Superior temporal gyrus (tissue), 1 donor: ENCODE results near the gene GBE1.
"Not testable (repeated sequence)": the region's sequence is repeated elsewhere in the genome, so short reads cannot be mapped to it uniquely, and the experiment has no call there.

Source experiments
- DNase-seq: peaks from one replicate; pipeline ENCODE4 v3.0.0-alpha.2; 2016; ENCODE audit errors: extremely low spot score

Gene GBE1

DNA sequence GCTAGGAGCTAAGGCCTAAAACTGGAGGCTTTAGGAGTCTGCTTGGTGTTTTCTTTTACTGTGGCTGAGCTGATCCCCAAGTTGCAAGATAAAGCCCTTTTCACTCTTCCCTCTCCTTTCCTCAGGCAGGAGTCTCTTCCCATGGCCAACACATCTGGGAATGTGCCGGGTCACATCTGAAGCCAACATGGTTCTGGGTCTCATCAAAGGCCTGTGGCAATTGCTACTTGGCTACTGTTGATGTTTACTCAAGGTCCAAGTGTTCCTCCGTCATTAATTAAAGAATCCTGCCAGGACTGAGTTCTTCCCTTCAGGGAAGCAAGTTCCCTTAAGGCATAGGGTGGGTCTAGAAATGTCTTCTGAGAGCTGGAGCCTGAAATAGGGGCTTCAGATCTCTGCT, 230.2 kb downstream of the GBE1 start:
- no peak for DNase-seq

DNA sequence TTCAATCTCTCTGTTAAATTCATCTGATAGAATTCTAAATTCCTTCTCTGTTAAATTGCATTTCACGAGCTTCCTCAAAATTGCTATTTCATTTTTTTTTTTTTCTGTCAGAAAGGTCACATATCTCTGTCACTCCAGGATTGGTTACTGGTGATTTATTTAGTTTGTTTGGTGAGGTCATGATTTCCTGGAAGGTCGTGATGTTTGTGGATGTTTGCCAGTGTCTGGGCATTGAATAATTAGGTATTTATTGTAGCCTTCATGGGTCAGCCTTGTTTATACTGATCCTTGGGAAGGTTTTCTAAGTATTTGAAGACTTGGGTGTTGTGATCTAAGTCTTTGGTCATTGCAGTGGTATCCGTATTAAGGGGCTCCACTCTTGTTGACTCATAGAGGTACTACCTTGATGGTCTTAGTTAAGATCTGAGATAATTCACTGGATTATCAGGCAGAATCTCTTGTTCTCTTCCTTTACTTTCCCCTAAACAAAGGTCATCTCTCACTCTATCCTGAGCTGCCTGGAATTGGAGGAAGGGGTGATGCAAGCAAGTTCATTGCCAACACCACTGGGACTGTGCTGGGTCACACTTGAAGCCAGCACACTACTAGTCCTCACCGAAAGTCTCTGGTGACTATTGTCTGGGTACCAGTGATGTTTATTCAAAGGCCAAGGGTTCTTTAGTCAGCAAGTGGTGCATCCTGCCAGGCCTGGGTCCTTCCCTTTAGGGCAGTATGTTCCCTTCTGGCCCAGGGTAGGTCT, 231.1 kb downstream of the GBE1 start:
- no peak for DNase-seq

DNA sequence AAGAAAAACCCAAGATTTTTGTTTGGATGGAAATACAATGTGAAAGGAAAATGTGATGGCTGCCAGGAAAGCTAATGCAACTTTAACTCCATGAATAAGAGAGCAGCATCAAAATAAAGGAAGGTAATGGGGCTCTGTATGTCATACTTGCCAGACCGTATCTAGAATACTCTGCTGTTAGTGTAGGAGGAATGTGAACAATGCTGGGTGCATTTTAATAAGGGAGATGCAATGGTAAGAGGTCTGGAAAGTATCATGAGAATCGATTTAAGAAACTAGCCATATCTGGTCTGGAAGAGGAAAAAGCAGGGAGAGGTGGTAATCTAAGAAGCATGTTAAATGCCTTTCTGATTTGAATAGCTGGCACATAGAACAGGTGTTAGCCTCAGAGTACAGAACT, 239.6 kb downstream of the GBE1 start:
- no peak for DNase-seq

DNA sequence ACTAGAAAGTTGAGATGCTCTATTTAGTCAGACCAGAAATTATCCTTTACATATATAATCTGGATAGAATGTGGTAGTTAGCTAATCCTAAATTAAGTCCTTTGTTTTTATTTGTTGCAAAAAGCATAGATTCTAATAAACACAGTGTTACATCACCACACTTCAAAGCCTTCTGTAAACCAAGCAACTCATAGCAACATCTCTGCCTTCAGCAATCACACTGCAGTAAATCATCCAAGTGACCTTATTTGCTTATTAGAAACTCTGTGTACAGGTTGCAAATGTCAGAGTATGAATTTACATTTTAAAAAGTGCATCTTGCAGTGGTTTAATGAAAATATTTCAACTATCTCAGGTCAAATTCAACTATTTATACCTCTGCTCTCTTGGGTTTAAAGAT, 242.5 kb downstream of the GBE1 start:
- DNase-seq = no peak

DNA sequence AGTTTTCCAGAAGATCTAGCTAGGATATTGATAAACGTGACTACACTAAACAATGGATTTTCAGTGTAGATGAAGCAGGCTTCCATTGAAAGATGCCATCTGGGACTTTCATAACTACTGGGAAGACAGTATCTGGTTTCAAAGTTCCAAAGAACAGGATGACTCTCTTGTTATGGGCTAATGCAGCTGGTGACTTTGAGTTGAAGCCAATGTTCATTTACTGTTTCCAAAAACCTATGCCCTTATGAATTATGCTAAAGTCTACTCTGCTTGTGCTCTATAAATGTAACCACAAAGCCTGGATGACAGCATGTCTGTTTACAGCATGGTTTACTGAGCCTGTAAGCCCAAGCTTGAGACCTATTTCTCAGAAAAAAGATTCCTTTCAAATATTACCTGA, 245.4 kb downstream of the GBE1 start:
- DNase-seq = no peak

DNA sequence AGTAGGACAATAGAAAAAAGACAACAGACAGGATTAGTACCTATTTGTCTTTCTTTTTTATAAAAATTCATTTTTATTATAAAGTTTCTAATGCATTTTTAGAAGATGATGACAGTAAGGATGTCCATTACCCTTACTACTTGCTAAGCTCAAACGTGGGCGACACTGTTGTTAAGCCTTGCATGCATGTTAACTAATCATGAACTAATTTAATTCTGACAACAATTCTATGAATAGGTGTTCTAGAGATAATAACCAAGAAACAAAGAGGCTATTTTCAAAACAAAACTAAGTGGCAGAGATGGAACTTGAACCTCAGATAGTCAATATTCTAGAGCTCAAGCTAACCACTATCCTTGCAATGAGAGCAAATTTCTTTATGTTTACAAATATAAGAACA, 247.9 kb downstream of the GBE1 start:
- DNase-seq = no peak

DNA sequence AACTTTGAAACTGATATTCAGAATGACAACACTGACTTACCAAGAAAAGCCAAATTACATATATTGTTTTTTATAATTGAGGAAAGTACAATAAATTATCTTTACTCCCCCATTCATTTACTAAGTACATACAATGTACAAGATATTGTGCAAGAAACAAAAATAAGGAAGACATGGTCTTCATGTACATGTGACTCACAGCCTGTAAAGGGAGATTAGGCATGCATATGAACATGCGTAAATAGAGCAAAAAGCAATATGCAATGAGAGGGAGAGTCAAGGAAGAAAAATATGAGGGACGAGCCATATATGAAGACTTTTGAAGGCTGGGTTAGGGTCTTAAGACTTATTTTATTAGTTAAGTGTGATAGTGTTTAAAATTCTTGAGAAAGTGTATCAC, 258.4 kb downstream of the GBE1 start:
- DNase-seq = no peak

DNA sequence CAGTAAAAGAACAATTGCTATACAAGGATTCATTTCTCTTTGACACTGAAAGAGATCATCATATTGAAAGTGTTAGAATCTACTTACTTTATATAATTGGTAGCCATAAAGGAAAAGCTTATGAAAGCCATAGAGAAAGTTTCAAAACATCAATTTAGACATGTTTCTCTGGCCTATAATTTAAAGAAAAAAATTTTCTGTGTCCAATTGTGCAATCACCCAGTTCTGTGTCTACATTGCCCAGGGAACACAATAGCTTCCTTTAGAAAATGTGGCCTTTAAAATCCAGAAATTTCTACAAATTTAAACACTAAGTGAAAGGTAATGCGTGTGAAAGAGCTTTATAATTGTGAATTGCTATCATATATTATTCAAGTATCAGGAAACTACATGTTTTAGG, 259.2 kb downstream of the GBE1 start:
- no peak for DNase-seq

DNA sequence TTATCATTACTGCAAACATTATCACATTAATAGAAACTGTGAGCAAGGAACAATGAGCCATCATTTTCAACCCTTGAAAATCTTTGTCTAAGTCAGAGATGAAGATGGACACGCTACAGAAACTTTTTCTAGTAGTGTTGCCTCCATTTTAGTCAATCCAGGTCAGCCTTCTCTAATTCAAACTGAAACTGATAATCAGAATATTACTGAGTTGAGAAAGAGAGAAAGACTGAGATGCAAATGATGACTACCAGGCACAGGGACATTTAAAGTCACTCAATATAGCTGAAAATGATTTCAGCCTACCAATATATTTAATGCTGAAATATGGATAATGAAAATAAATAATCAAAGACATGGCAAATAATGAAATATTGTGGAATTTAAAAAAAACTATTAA, 261.4 kb downstream of the GBE1 start:
- no peak for DNase-seq

DNA sequence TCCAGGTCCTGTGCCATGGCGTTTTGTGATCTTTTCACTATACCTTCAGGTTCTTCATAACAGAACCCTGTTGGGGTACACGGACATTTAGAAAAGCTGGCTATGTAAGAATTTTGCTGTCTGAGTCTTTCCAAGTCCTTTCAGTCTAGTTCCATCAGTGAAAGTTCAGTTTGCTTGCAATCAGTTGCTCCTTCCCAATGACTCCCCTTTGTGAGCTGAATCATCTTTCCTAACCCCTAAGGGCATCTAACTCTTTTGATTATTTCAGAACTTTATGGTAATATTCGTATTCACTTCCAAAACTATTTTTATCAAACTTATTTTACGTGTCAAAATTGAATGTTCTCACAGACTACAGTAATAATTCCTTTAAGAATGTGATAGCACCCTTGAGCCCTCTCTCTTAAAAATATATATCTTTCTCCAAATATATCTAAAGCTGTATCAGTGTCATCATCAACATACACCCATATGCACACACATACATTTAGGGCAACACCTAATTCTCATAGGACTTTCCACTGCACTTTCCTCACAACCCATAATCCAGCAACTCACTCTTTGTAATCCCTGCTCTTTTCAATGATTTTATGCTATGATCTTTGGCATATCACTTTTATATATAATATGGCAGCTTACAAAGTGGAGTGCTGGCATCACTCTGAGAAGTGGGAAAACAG, 263.7 kb downstream of the GBE1 start:
- DNase-seq = no peak

DNA sequence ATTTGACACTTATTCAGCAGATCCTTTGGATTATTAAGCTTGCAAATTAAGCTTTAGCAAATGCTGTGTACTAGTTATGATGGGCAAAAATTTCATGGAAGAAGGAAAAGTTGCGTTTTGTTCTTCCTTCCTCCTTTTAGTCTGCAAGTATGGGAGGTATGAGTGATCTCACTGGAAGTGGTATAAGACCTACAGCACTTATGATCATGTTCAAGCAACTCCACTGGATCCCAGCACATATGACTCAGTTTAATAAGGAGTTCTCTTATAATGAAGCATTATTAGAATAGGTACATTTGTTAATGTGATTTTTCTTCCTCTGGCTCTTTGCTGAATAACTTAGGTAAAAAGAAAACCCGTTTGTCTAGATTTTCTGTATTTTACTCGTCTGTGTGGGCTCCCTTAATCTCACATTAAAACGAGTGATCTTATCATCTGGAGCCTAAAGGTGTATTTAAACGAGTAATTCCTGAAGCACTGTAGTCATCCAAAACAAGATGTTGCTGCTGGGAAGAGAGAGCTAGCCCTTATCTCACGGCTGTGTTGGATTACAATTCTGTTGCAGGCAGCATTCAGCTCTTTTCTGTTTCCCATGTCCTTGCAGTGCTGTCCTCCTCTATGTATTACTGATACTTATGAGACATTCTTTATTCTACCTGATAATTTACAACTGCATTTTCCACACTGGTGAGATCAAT, 264.9 kb downstream of the GBE1 start:
- DNase-seq = no peak

DNA sequence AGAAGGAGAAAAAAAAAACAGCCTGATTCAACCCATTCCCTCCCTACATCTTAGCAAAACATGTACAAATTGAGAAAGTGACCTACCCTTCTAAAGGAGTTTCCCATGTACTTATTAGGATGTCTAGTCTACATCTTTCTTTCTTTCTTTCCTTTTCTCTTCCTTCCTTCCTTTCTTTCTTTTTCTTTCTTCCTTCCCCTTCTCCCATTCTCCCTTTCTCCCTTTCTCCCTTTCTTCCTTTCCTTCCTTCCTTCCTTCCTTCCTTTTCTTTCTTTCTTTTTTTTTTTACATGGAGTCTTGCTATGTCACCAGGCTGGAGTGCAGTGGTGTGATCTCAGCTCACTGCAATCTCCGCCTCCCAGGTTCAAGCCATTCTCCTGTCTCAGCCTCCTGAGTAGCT, 269.0 kb downstream of the GBE1 start:
- DNase-seq = not testable (repeated sequence)

DNA sequence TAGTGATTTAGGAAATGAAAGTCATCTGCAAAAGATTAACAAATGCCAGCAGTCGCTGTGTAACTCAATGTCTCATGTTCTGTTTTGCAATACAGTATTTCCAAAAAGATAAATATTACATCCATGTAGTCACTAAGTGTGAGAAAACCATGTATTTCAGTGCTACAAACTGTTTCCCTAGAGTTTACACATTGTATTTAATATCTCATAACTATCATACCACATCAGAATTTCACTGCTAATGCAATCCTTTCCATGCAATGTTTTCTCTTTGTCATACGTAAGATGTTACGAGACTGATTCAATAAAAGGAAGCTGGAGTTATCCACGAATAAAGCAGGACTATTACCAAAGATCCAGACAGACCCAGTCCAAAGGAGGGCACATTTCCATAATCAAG, 269.4 kb downstream of the GBE1 start:
- DNase-seq = no peak

DNA sequence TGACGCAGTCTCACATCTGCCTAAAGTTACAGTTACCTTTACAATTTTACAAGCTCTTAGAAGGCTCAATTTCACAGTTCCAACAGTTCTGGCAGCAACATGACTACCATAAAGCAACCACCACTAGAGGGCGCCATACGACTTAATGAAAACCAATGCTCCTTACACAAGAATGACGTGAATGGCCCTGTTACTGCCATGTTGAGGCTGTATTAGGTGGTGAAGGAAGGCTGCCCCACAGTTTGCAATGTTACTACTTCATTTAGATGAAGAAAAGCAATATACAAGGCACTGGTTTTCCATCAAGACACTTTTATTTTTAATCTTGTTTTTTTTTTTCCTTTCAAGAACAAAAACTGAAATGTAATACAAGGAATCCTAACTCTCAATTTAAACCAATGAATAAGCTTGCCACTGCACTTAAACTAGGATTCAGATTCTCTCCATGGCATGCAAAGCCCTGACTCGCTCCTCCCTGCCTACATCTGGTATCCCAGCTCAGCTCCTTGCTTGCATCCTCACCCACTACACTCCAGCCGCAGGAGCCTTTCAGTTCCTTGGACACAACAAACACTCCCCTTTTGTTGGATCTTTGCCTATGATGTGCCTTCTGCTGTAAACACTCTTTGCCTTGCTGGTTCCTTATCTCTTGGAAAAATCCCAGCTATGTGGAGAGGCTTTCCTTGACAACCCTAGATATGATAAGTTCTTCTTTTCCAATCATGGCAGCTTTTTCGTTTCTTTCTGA, 270.7 kb downstream of the GBE1 start:
- peak; percentile 90 for DNase-seq

DNA sequence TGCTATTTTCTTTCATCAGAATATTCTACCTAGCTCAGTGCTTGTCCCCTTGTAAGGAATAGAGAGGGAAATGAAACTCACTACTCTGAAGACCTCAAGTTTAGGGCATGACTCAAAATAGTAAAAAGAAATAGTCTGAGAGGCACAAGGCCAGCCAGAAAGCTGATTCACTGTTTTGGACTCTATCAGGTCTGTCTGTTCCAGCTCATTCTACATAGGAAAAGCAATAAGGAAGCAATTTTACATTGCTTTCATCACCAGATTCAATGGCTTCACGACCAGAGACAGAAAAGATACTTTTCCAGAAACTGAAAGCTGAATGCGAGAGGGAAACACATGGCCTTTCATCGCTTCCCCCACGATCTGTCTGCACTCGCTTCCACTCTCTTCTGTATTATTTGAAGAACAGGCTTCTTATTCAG, 276.0 kb downstream of the GBE1 start:
- no peak for DNase-seq

DNA sequence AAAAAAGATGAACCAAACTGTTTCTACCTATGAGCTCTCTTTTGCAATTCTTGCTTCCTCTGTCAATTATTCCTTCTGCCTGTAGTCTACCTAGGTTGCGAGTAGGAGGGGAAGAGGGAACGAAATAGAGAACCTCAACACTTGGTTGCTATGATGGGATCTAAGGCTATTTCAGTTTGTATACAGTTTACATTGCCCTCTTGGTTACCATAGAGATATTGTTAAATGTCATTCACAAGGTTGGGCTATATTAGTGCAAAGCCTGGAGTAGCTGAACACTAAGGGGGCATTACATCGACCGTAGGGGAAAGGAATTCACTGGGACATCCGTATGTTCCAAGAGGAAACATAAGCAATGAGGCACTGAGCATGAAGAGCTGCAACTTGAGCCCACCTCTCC, 276.9 kb downstream of the GBE1 start:
- no peak for DNase-seq

DNA sequence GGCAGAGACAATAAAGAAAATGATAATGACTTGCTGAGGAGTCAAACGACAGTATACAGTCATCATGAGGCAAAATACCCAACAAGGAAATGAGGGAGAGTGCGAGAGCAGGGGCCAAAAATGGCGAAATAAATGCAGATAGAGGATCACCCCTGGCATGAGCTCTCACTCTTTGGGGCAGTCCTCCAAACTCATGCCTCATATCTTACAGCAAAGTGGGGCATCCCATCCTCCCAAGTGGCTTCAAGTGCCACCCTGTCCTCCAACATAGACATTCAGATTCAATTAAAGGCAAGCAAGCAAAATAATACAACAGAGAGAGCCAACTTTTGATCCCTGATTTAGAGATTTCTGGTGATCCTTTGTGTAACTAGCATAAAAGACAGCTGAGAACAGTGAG, 278.4 kb downstream of the GBE1 start:
- DNase-seq = no peak

DNA sequence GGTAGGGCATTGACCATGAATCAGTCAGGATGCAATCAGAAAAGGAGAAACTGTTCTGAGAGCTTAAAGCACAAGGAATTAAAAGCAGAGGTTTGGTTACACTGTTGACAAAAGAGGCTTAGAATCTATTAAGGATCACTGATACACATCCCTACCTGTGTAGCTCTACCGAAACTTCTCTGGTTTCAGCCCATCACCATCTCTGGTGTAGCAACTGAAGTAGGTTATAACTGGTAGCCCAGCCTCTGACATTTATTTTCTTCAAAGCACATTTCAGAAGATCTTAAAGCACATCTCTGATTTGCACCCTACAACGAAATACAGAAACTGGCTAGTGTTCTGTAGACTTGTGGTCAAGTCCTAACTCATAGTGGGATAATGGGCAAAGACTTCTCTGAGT, 283.7 kb downstream of the GBE1 start:
- no peak for DNase-seq

DNA sequence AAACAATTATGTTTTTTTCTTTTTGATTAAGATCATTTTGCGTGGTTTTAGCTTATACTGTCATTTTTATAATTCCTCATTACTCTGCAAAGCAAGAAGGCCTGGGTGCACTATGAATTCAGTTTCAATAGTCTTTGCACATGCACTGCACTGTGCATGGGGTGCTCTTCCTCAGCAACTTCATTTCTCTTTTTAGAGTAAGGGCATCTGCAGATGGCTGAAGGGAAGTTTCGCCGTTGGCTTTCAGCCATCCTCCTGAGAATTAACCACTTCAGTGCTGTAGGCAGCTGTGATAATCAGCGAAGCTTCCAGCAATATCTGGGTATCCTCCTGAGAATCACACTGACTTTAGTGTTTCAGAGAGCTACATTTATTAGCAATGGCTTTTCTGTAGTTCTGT, 284.8 kb downstream of the GBE1 start:
- DNase-seq = no peak

DNA sequence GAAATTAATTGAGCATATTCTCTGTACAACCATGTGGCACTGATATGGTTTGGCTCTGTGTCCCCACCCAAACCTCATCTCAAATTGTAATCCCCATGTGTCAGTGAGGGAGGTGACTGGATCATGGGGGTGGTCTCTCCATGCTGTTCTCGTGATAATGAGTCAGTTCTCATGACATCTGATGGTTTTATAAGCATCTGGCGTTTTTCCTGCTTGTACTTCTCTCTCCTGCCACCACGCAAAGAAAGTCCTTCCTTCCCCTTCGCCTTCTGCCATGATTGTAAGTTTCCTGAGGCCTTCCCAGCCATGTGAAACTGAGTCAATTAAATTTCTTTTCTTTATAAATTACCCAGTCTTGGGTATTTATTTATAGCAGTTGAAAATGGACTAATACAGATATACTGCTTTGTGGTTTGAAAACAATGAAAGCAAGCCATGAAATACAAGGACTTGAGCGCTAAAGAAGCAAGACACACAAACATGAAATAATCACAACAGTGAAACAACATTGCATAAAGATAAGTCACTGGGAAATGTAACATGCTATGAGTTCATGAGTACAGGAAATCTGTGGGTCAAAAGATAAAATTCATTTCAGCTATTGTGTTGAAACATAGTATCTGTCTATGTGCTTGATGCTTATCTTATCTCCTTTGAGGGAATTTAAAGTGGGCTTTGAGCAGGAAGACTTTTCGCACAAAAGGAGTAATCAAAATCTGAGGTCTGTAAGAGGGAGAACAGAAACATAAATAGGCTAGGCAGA, 288.7 kb downstream of the GBE1 start:
- DNase-seq = no peak

DNA sequence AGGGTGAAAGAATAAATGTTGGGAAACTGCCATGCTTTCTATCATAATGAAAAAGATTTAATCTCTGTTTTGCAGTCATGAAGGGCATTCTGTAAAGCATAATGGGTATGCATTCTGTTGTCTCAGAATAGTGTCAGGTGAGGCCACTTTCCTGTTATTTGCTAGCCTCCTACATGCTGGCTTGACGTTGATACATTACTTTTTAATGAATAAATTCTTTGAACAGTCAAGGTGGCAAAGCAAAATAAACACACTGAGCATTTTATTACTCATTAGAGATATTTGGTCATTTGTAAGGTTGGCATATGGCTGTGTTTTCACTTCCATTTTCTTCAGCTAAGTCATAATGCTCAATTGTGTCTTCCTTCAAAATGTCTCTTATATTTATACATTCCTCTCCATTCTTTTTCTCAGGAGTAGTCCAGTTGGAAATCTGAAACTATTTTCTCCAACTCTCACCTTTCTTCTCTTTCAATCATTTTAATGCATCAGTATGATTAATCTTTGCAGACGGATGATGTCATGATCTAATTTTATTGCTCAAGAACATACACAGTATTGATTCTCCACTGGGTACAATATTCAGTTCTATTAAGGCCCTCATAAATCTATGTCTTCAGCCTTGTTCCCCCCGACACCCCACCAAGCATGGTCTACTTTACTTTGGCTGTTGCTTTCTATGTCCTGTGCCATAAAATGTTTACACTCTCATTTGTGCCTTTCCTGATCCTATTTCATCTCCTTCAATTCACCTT, 290.7 kb downstream of the GBE1 start:
- DNase-seq = no peak
